ENCODE results near the gene PNPLA2. TPM values are rescaled to one million over a fixed set of nuclear protein-coding genes. Genes with fewer than 3 reads are reported as not detected.

PNPLA2 gene
- total RNA-seq, 2 experiments from 2014 or later, result 19.8 to 41.2 TPM

DNA sequence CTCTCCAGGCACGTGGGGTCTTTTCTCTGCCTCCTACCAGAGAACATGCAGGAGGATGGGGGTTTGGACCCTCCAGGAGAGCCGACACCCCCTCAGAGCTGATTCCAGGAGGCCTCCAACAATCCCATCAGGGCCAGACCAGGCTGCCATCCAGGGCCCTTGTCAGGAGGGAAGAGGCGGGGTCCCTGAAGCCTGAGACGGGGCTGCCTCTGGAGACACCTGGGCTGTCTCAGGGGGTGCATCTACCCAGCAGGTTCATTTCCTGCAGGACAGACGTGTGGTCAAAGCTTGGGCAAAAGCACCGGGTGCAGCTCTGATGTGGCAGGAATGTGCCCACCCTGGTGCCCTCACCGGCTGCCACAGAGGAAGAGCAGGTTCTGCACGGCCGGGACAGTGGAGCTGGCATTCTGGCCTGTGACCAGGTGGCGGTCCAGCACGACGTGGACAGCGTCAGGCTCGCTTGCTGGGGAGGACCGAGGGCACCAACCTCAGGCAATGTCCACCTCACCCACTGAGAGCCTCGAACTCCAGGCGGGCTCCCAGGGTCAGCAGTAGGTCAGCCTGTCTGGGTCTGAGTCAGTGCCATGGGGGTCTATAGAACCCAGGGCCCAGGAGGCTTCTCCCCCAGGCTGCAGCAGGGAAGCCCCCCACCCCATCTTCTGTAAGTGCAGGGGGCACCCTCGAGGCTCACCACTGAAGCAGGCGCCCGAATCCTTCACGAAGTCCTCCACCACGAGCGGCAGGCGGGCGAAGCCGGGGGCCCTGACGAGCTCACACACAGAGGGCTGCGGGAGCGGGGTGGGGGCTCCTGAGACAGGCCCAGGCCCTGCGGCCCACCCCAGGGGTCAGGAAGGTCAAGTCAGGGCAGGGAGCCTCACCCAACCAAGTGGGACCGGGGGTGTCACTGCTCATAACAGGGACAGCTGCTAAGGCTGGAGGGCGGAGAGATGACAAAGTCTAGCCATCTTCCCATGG lies 47.8 kb upstream of the PNPLA2 start:
- Histone ChIP-seq H3K4me3 (ENCODE audit: low read depth, low read length, poor library complexity, severe bottlenecking) (no peak overlapping the region), H3K4me2 (ENCODE audit: low read length) (no peak overlapping the region), H3K4me1 (ENCODE audit: insufficient read depth, low read length, poor library complexity, severe bottlenecking) (peaks cover 11% of the 10 kb centered on the region), H3K36me3 (ENCODE audit: insufficient read depth, low read length) (peaks cover 80% of the 10 kb centered on the region), H2AFZ (ENCODE audit: low read length) (no peak overlapping the region), H3K79me2 (ENCODE audit: insufficient read depth, low read depth, low read length) (peaks cover 22% of the 10 kb centered on the region), H4K20me1 (ENCODE audit: insufficient read depth, low read length) (no peaks in the 10 kb centered on the region), H3K9me3 (ENCODE audit: low read length) (no peaks in the 10 kb centered on the region), H3K27ac (ENCODE audit: low read depth, low read length, poor library complexity, severe bottlenecking) (no peak overlapping the region), H3K9me2 (ENCODE audit: insufficient read depth, low read length) (no peaks in the 10 kb centered on the region)
- TF ChIP-seq EZH2phosphoT487 (IDR thresholded peaks at IDR 0.05; ENCODE audit: borderline replicate concordance, low read depth, low read length), result no peak
- TF ChIP-seq CTCF (conservative IDR thresholded peaks at IDR 0.05; ENCODE audit: low read length), result no peak
- no peak for DNase-seq (ENCODE audit: low spot score)
- intact Hi-C loops (cut with micrococcal nuclease; ENCODE audit: unreplicated experiment), result no loop called here
- ChIA-PET POLR2A (no interaction called here), CTCF (ENCODE audit: unreplicated experiment) (no interaction called here)
- no TSS peak for BruUV-seq (replicated peaks)

DNA sequence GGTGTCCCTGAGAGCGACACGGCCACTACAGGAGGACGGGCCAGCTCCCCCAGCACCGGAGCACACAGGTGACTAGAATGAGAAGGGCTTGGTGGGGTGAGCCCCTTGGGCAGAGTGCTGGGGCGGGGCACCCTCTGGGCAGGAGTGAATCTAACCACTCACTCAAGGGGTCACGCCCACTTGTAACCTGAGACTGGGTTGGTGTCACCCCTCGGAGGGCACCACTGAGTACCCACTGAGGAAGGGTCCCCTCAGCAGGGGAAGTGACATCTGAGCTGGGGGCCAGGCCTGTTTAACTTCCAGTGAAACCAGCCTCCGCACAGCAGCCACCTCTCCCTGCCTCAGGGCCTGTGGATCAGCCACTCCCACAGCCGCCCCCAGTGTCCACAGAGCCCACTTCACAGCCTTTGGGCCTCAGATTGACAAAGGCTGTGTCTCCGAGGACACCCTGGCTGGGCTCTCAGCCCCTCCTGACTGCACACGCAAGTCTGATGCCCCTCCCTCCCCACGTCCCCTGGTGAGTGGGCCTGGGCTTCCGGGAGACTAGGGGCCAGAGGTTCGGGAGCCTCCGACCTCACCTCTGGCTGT lies 47.0 kb upstream of the PNPLA2 start:
- Histone ChIP-seq H3K9me2 (ENCODE audit: insufficient read depth, low read length) (no peaks in the 10 kb centered on the region), H4K20me1 (ENCODE audit: insufficient read depth, low read length) (no peaks in the 10 kb centered on the region), H2AFZ (ENCODE audit: low read length) (no peak overlapping the region), H3K9me3 (ENCODE audit: low read length) (no peaks in the 10 kb centered on the region), H3K4me3 (ENCODE audit: low read depth, low read length, poor library complexity, severe bottlenecking) (no peak overlapping the region), H3K27ac (ENCODE audit: low read depth, low read length, poor library complexity, severe bottlenecking) (no peak overlapping the region), H3K4me2 (ENCODE audit: low read length) (no peak overlapping the region), H3K36me3 (ENCODE audit: insufficient read depth, low read length) (peaks cover 73% of the 10 kb centered on the region), H3K4me1 (ENCODE audit: insufficient read depth, low read length, poor library complexity, severe bottlenecking) (peaks cover 11% of the 10 kb centered on the region), H3K79me2 (ENCODE audit: insufficient read depth, low read depth, low read length) (peaks cover 30% of the 10 kb centered on the region)
- TF ChIP-seq EZH2phosphoT487 (IDR thresholded peaks at IDR 0.05; ENCODE audit: borderline replicate concordance, low read depth, low read length) (no peak), CTCF (conservative IDR thresholded peaks at IDR 0.05; ENCODE audit: low read length) (no peak)
- ChIA-PET POLR2A (no interaction called here), CTCF (ENCODE audit: unreplicated experiment) (no interaction called here)
- no peak for DNase-seq (ENCODE audit: low spot score)
- BruUV-seq (replicated peaks), result no TSS peak
- intact Hi-C loops (cut with micrococcal nuclease; ENCODE audit: unreplicated experiment), result no loop called here
